Muscle of leg (tissue), 11 donors: Measurements from ENCODE around the gene HDAC9. TPM values are rescaled to one million over a fixed set of nuclear protein-coding genes. Genes with fewer than 3 reads are reported as not detected.
A peak's percentile ranks its signal among the peaks of the same experiment; 100 is the strongest.

Source experiments
- DNase-seq: peaks from one replicate; pipeline ENCODE4 v3.0.0; 2013
- H3K27ac ChIP-seq: one replicate; pipeline ENCODE4 v1.5.1; 2013; ENCODE audit warnings: mild to moderate bottlenecking, low read length, control low read depth
- H3K27me3 ChIP-seq: one replicate; pipeline ENCODE4 v1.6.1; 2013; ENCODE audit warnings: low read length; ENCODE audit not compliant: control insufficient read depth, insufficient read depth
- H3K36me3 ChIP-seq: one replicate; pipeline ENCODE4 v1.6.1; 2013; ENCODE audit warnings: low read length; ENCODE audit not compliant: control insufficient read depth, insufficient read depth
- H3K4me1 ChIP-seq: one replicate; pipeline ENCODE4 v1.6.1; 2013; ENCODE audit warnings: low read length; ENCODE audit not compliant: control insufficient read depth, insufficient read depth
- H3K4me3 ChIP-seq: one replicate; pipeline ENCODE4 v1.5.1; 2013; ENCODE audit warnings: low read length, control low read depth
- H3K9me3 ChIP-seq: replicated peaks from 2 replicates; pipeline ENCODE4 v1.6.1; 2013; ENCODE audit warnings: low read depth, low read length; ENCODE audit not compliant: control insufficient read depth
- WGBS: methylation state at CpG from one replicate; pipeline ENCODE4 v1.1.5; 2013; ENCODE audit warnings: missing lambda C conversion rate; ENCODE audit not compliant: insufficient coverage; 5-methylcytosine and 5-hydroxymethylcytosine counted together
- polyA plus RNA-seq, 8 donors: library from polyadenylated mRNA; unstranded; fragments of 120-200 nt; gene quantifications; one replicate each; pipeline versions ENCODE4 v1.2.1 to v1.2.3, GENCODE V29; 2013; ENCODE audit warnings: inconsistent platforms in 1 of 8, low replicate concordance in 1 of 8; ENCODE audit not compliant: insufficient read length in 8 of 8, insufficient read depth in 1 of 8
- total RNA-seq: library from RNA; stranded (reverse); fragments of 120-200 nt; gene quantifications from one replicate; pipeline ENCODE4 v1.2.4, GENCODE V29; 2013

The HDAC9 gene
- total and polyA plus RNA-seq, 9 donors: 11.9 to 38.2 (median 21.2) TPM

- Histone ChIP-seq H3K4me1 (no peaks in the 10 kb centered on the region), H3K27me3 (no peaks in the 10 kb centered on the region), H3K36me3 (no peaks in the 10 kb centered on the region), H3K27ac (no peak overlapping the region), H3K4me3 (no peak overlapping the region), H3K9me3 (no peaks in the 10 kb centered on the region)
- WGBS: no CpG with 5 or more reads among the region's 3 CpGs
- peak; percentile 39 for DNase-seq
These were observed 25.7 kb downstream of the HDAC9 start for GRCh38 chr7:18521236-18521589.

- whole genome bisulfite sequencing: no CpG with 5 or more reads among the region's 5 CpGs
These were observed 26.5 kb downstream of the HDAC9 start for GRCh38 chr7:18521945-18522566.

GRCh38 chr7:18524248-18524647 lies 28.7 kb downstream of the HDAC9 start:
- no peak overlapping the region for H3K4me3 ChIP-seq
- no peak for DNase-seq
- WGBS: no CpG with 5 or more reads among the region's 3 CpGs
- no peaks in the 10 kb centered on the region for H3K27me3 ChIP-seq
- H3K36me3 ChIP-seq: no peaks in the 10 kb centered on the region
- no peaks in the 10 kb centered on the region for H3K4me1 ChIP-seq
- H3K27ac ChIP-seq: no peak overlapping the region
- no peaks in the 10 kb centered on the region for H3K9me3 ChIP-seq

More at GRCh38 chr7:18521945-18522566, 26.5 kb downstream of the HDAC9 start:
- Histone ChIP-seq H3K4me3 (no peak overlapping the region), H3K4me1 (no peaks in the 10 kb centered on the region), H3K27ac (no peak overlapping the region), H3K27me3 (no peaks in the 10 kb centered on the region), H3K9me3 (no peaks in the 10 kb centered on the region), H3K36me3 (no peaks in the 10 kb centered on the region)
- no peak for DNase-seq

- no peaks in the 10 kb centered on the region for H3K4me1 ChIP-seq
- no peak overlapping the region for H3K4me3 ChIP-seq
- H3K27ac ChIP-seq: no peak overlapping the region
- DNase-seq: no peak
- no peaks in the 10 kb centered on the region for H3K9me3 ChIP-seq
- H3K36me3 ChIP-seq: no peaks in the 10 kb centered on the region
- no peaks in the 10 kb centered on the region for H3K27me3 ChIP-seq
These were observed 30.9 kb downstream of the HDAC9 start for GRCh38 chr7:18526368-18526878.

GRCh38 chr7:18529239-18529638 lies 33.7 kb downstream of the HDAC9 start:
- DNase-seq: peak; percentile 76
- Histone ChIP-seq H3K27me3 (no peaks in the 10 kb centered on the region), H3K9me3 (no peaks in the 10 kb centered on the region), H3K36me3 (no peaks in the 10 kb centered on the region), H3K4me1 (no peaks in the 10 kb centered on the region), H3K4me3 (no peak overlapping the region), H3K27ac (peak overlapping the region; percentile 39)
- WGBS: no CpG with 5 or more reads among the region's 1 CpG

- no peak overlapping the region for H3K4me3 ChIP-seq
- no peaks in the 10 kb centered on the region for H3K36me3 ChIP-seq
- no peaks in the 10 kb centered on the region for H3K9me3 ChIP-seq
- H3K27me3 ChIP-seq: no peaks in the 10 kb centered on the region
- DNase-seq: peak; percentile 43
- peak overlapping the region; percentile 43 for H3K27ac ChIP-seq
- peaks cover 2% of the 10 kb centered on the region for H3K4me1 ChIP-seq
- no CpG with 5 or more reads among the region's 5 CpGs for WGBS
These were observed 35.0 kb downstream of the HDAC9 start for GRCh38 chr7:18530224-18531179.

- peaks cover 2% of the 10 kb centered on the region for H3K4me1 ChIP-seq
- H3K4me3 ChIP-seq: no peak overlapping the region
- no peaks in the 10 kb centered on the region for H3K9me3 ChIP-seq
- H3K27me3 ChIP-seq: no peaks in the 10 kb centered on the region
- no CpG with 5 or more reads among the region's 3 CpGs for WGBS
- no peaks in the 10 kb centered on the region for H3K36me3 ChIP-seq
- no peak for DNase-seq
- no peak overlapping the region for H3K27ac ChIP-seq
These were observed 36.0 kb downstream of the HDAC9 start for GRCh38 chr7:18531539-18531938.

- DNase-seq: no peak
- no peaks in the 10 kb centered on the region for H3K36me3 ChIP-seq
- H3K4me1 ChIP-seq: peaks cover 2% of the 10 kb centered on the region
- no peak overlapping the region for H3K4me3 ChIP-seq
- H3K27me3 ChIP-seq: no peaks in the 10 kb centered on the region
- WGBS: no CpG with 5 or more reads among the region's 2 CpGs
- no peaks in the 10 kb centered on the region for H3K9me3 ChIP-seq
- H3K27ac ChIP-seq: no peak overlapping the region
These were observed 37.3 kb downstream of the HDAC9 start for GRCh38 chr7:18532813-18533212.

GRCh38 chr7:18534481-18534880 lies 38.9 kb downstream of the HDAC9 start:
- Histone ChIP-seq H3K27ac (no peak overlapping the region), H3K27me3 (no peaks in the 10 kb centered on the region), H3K4me3 (no peak overlapping the region), H3K4me1 (peaks cover 2% of the 10 kb centered on the region), H3K36me3 (no peaks in the 10 kb centered on the region), H3K9me3 (no peaks in the 10 kb centered on the region)
- no peak for DNase-seq
- 100% methylated on average over 2 of the region's 5 CpGs for WGBS

GRCh38 chr7:18535810-18536415 lies 40.4 kb downstream of the HDAC9 start:
- peak; percentile 39 for DNase-seq
- Histone ChIP-seq H3K36me3 (no peaks in the 10 kb centered on the region), H3K4me3 (no peak overlapping the region), H3K27me3 (no peaks in the 10 kb centered on the region), H3K9me3 (no peaks in the 10 kb centered on the region), H3K27ac (no peak overlapping the region), H3K4me1 (peaks cover 2% of the 10 kb centered on the region)
- 57% methylated on average over 1 of the region's 2 CpGs for WGBS
